Measurements from ENCODE around the gene ZNF100. TPM values are rescaled to one million over a fixed set of nuclear protein-coding genes. Genes with fewer than 3 reads are reported as not detected.
"Not testable (repeated sequence)": the region's sequence is repeated elsewhere in the genome, so short reads cannot be mapped to it uniquely, and the experiment has no call there.

Gene ZNF100
- 19.0 and 24.5 TPM in 2 replicates for total RNA-seq (2014; rRNA removed; shearing (Covaris generic))

GRCh38 chr19:21767065-21767800 is at the start of gene ZNF100:
ZNF100 (minus strand) TSS chr19:21767579; CDS start chr19:21767429, 150 bp downstream.
- 0 out of 2 replicates have a peak, but pooled peaks cover 2% of the 10 kb centered on the region for H3K4me1 ChIP-seq
- H3K27ac ChIP-seq: peak within 1 kb of the TSS; percentile 84
- H3K36me3 ChIP-seq: peaks cover 37% of the 10 kb centered on the region
- peaks cover 15% of the 10 kb centered on the region for H3K9me3 ChIP-seq (replicated peaks)
- H3K27me3 ChIP-seq: no peaks in the 10 kb centered on the region
- H3K4me3 ChIP-seq: peak within 1 kb of the TSS; percentile 84
- DNase-seq: peak; percentile 95 to 96

GRCh38 chr19:21812448-21812847 is 45.1 kb upstream of the ZNF100 start:
- Histone ChIP-seq H3K4me1 (no peaks in the 10 kb centered on the region), H3K27ac (no peak overlapping the region), H3K27me3 (no peaks in the 10 kb centered on the region), H3K9me3 (replicated peaks) (peaks cover 50% of the 10 kb centered on the region), H3K4me3 (no peak overlapping the region), H3K36me3 (peaks cover 98% of the 10 kb centered on the region)
- no peak for DNase-seq

GRCh38 chr19:21808400-21809000 is 41.1 kb upstream of the ZNF100 start:
- not testable (repeated sequence) for DNase-seq, H3K4me1 ChIP-seq, H3K4me3 ChIP-seq, H3K27me3 ChIP-seq, H3K27ac ChIP-seq
- Histone ChIP-seq H3K36me3 (peaks cover 67% of the 10 kb centered on the region), H3K9me3 (replicated peaks) (peaks cover 53% of the 10 kb centered on the region)

- H3K9me3 ChIP-seq (replicated peaks): no peaks in the 10 kb centered on the region
- no peak for DNase-seq
- no peak overlapping the region for H3K4me3 ChIP-seq
- no peaks in the 10 kb centered on the region for H3K4me1 ChIP-seq
- no peaks in the 10 kb centered on the region for H3K27me3 ChIP-seq
- no peaks in the 10 kb centered on the region for H3K36me3 ChIP-seq
- no peak overlapping the region for H3K27ac ChIP-seq
Observed at GRCh38 chr19:21789466-21790085, 22.2 kb upstream of the ZNF100 start.

- no peaks in the 10 kb centered on the region for H3K9me3 ChIP-seq (replicated peaks)
- H3K4me3 ChIP-seq: no peak overlapping the region
- no peaks in the 10 kb centered on the region for H3K36me3 ChIP-seq
- no peak overlapping the region for H3K27ac ChIP-seq
- DNase-seq: no peak
- H3K27me3 ChIP-seq: no peaks in the 10 kb centered on the region
- H3K4me1 ChIP-seq: no peaks in the 10 kb centered on the region
Observed at GRCh38 chr19:21786936-21787335, 19.6 kb upstream of the ZNF100 start.

GRCh38 chr19:21775792-21776191 is 8.4 kb upstream of the ZNF100 start:
- not testable (repeated sequence) for DNase-seq, H3K4me3 ChIP-seq

GRCh38 chr19:21766705-21767064 is 694 bp downstream of the ZNF100 start:
- Histone ChIP-seq H3K4me3 (peak overlapping the region; percentile 84), H3K36me3 (peaks cover 43% of the 10 kb centered on the region), H3K9me3 (replicated peaks) (peaks cover 16% of the 10 kb centered on the region), H3K27ac (peak overlapping the region; percentile 84)
- peak in 1 of 2 experiments; percentile 6 for DNase-seq
- H3K27me3 ChIP-seq, H3K4me1 ChIP-seq: not testable (repeated sequence)

More at GRCh38 chr19:21775792-21776191, 8.4 kb upstream of the ZNF100 start:
- not testable (repeated sequence) for H3K9me3 ChIP-seq (replicated peaks); H3K27ac ChIP-seq; H3K27me3 ChIP-seq; H3K4me1 ChIP-seq; H3K36me3 ChIP-seq

- no peak overlapping the region for H3K4me3 ChIP-seq
- peaks cover 24% of the 10 kb centered on the region for H3K9me3 ChIP-seq (replicated peaks)
- H3K36me3 ChIP-seq: peaks cover 58% of the 10 kb centered on the region
- H3K27ac ChIP-seq: no peak overlapping the region
- no peaks in the 10 kb centered on the region for H3K27me3 ChIP-seq
- H3K4me1 ChIP-seq: 0 out of 2 replicates have a peak, but pooled peaks cover 2% of the 10 kb centered on the region
- no peak for DNase-seq
Observed at GRCh38 chr19:21765151-21765550, 2.2 kb downstream of the ZNF100 start.

GRCh38 chr19:21761547-21761946 is 5.8 kb downstream of the ZNF100 start:
- H3K27ac ChIP-seq, H3K4me3 ChIP-seq, H3K27me3 ChIP-seq, H3K4me1 ChIP-seq, DNase-seq: not testable (repeated sequence)
- H3K36me3 ChIP-seq: peaks cover 90% of the 10 kb centered on the region
- H3K9me3 ChIP-seq (replicated peaks): peaks cover 26% of the 10 kb centered on the region

GRCh38 chr19:21758296-21758695 is 9.1 kb downstream of the ZNF100 start:
- no peaks in the 10 kb centered on the region for H3K4me1 ChIP-seq
- DNase-seq: no peak
- H3K36me3 ChIP-seq: peaks cover 91% of the 10 kb centered on the region
- H3K9me3 ChIP-seq (replicated peaks): peaks cover 32% of the 10 kb centered on the region
- H3K4me3 ChIP-seq: no peak overlapping the region
- no peak overlapping the region for H3K27ac ChIP-seq
- H3K27me3 ChIP-seq: no peaks in the 10 kb centered on the region

- not testable (repeated sequence) for H3K4me1 ChIP-seq, DNase-seq, H3K27ac ChIP-seq, H3K4me3 ChIP-seq, H3K27me3 ChIP-seq
- Histone ChIP-seq H3K9me3 (replicated peaks) (peaks cover 24% of the 10 kb centered on the region), H3K36me3 (peaks cover 86% of the 10 kb centered on the region)
Observed at GRCh38 chr19:21755555-21755954, 11.8 kb downstream of the ZNF100 start.

GRCh38 chr19:21751384-21751783 is 16.0 kb downstream of the ZNF100 start:
- no peaks in the 10 kb centered on the region for H3K4me1 ChIP-seq
- H3K36me3 ChIP-seq: peaks cover 88% of the 10 kb centered on the region
- no peak overlapping the region for H3K4me3 ChIP-seq
- no peak for DNase-seq
- H3K27ac ChIP-seq: no peak overlapping the region
- H3K9me3 ChIP-seq (replicated peaks): peaks cover 26% of the 10 kb centered on the region
- H3K27me3 ChIP-seq: no peaks in the 10 kb centered on the region

GRCh38 chr19:21750586-21751128 is 16.7 kb downstream of the ZNF100 start:
- peaks cover 22% of the 10 kb centered on the region; the same call in 1 of the 2 replicates for H3K9me3 ChIP-seq (replicated peaks)
- H3K36me3 ChIP-seq: peaks cover 88% of the 10 kb centered on the region
- DNase-seq: no peak
- H3K4me3 ChIP-seq: no peak overlapping the region
- no peak overlapping the region for H3K27ac ChIP-seq
- H3K4me1 ChIP-seq: no peaks in the 10 kb centered on the region
- H3K27me3 ChIP-seq: no peaks in the 10 kb centered on the region

- no peaks in the 10 kb centered on the region for H3K27me3 ChIP-seq
- peaks cover 84% of the 10 kb centered on the region for H3K36me3 ChIP-seq
- no peak overlapping the region for H3K4me3 ChIP-seq
- no peak overlapping the region for H3K27ac ChIP-seq
- no peaks in the 10 kb centered on the region for H3K4me1 ChIP-seq
- H3K9me3 ChIP-seq (replicated peaks): peaks cover 12% of the 10 kb centered on the region; the same call in 1 of the 2 replicates
- DNase-seq: no peak
Observed at GRCh38 chr19:21749090-21749489, 18.3 kb downstream of the ZNF100 start.

GRCh38 chr19:21748088-21748487 is 19.3 kb downstream of the ZNF100 start:
- H3K4me1 ChIP-seq: no peaks in the 10 kb centered on the region
- no peak overlapping the region for H3K4me3 ChIP-seq
- DNase-seq: no peak
- H3K27ac ChIP-seq: no peak overlapping the region
- peaks cover 85% of the 10 kb centered on the region for H3K36me3 ChIP-seq
- peaks cover 12% of the 10 kb centered on the region; the same call in 1 of the 2 replicates for H3K9me3 ChIP-seq (replicated peaks)
- H3K27me3 ChIP-seq: no peaks in the 10 kb centered on the region

Data from SJCRH30 (cell line).